ENCODE results near the gene SND1.

SND1 gene

GRCh38 chr7:128112018-128112780, 460.2 kb downstream of the SND1 start:
- intact Hi-C loops (cut with DNase I): no loop called here
- peak in 9 of 42 donors; percentile 11 to 51 (median 32) for DNase-seq

GRCh38 chr7:128112781-128113221, 460.8 kb downstream of the SND1 start:
- peak in 27 of 42 donors; percentile 22 to 76 (median 51) for DNase-seq
- intact Hi-C loops (cut with DNase I): no loop called here

GRCh38 chr7:128113839-128114238, 461.8 kb downstream of the SND1 start:
- intact Hi-C loops (cut with DNase I): no loop called here
- peak in 7 of 42 donors; percentile 1 to 18 (median 11) for DNase-seq

GRCh38 chr7:128114806-128115205, 462.8 kb downstream of the SND1 start:
- intact Hi-C loops (cut with DNase I): no loop called here
- peak in 8 of 42 donors; percentile 4 to 16 (median 10) for DNase-seq

GRCh38 chr7:128115336-128115820, 463.4 kb downstream of the SND1 start:
- DNase-seq: peak in 8 of 42 donors; percentile 5 to 31 (median 10)
- intact Hi-C loops (cut with DNase I): no loop called here

GRCh38 chr7:128115821-128116723, 464.1 kb downstream of the SND1 start:
- intact Hi-C loops (cut with DNase I): no loop called here

GRCh38 chr7:128116740-128117139, 464.7 kb downstream of the SND1 start:
- intact Hi-C loops (cut with DNase I): no loop called here
- peak in 6 of 42 donors; percentile 4 to 36 (median 16) for DNase-seq

More at GRCh38 chr7:128115821-128116723, 464.1 kb downstream of the SND1 start:
- DNase-seq: peak in 7 of 42 donors; percentile 2 to 25 (median 7)

GRCh38 chr7:128117691-128118090, 465.7 kb downstream of the SND1 start:
- DNase-seq: peak in 2 of 42 donors; percentile 4 to 22
- intact Hi-C loops (cut with DNase I): no loop called here

GRCh38 chr7:128119036-128119435, 467.0 kb downstream of the SND1 start:
- intact Hi-C loops (cut with DNase I): no loop called here
- peak in 4 of 42 donors; percentile 3 to 37 (median 12) for DNase-seq

- peak in 3 of 42 donors; percentile 3 to 35 (median 32) for DNase-seq
- intact Hi-C loops (cut with DNase I): no loop called here
These were observed 468.1 kb downstream of the SND1 start for GRCh38 chr7:128120116-128120515.

- intact Hi-C loops (cut with DNase I): no loop called here
- no peak for DNase-seq
These were observed 469.0 kb downstream of the SND1 start for GRCh38 chr7:128120976-128121490.

GRCh38 chr7:128121711-128122530, 469.9 kb downstream of the SND1 start:
- intact Hi-C loops (cut with DNase I): no loop called here
- DNase-seq: peak in 1 of 42 donors; percentile 43

- intact Hi-C loops (cut with DNase I): no loop called here
- peak in 1 of 42 donors; percentile 27 for DNase-seq
These were observed 470.7 kb downstream of the SND1 start for GRCh38 chr7:128122576-128123290.

- intact Hi-C loops (cut with DNase I): no loop called here
- DNase-seq: peak in 1 of 42 donors; percentile 21
These were observed 471.5 kb downstream of the SND1 start for GRCh38 chr7:128123291-128124037.

- intact Hi-C loops (cut with DNase I): no loop called here
- DNase-seq: peak in 1 of 42 donors; percentile 36
These were observed 472.8 kb downstream of the SND1 start for GRCh38 chr7:128124786-128125185.

- intact Hi-C loops (cut with DNase I): no loop called here
- no peak for DNase-seq
These were observed 473.8 kb downstream of the SND1 start for GRCh38 chr7:128125816-128126215.

GRCh38 chr7:128128401-128128800, 476.4 kb downstream of the SND1 start:
- no peak for DNase-seq
- intact Hi-C loops (cut with DNase I): no loop called here

Measured in head of caudate nucleus (tissue), 42 donors.